GM19099 (cell line): ENCODE data around the gene CYBRD1.

Experiments used
- POLR2A ChIP-seq: IDR thresholded peaks from 3 replicates; pipeline ENCODE4 v1.6.1; 2011; ENCODE audit warnings: low read depth; ENCODE audit not compliant: insufficient read length; ENCODE audit errors: extremely low read depth

CYBRD1 gene

DNA sequence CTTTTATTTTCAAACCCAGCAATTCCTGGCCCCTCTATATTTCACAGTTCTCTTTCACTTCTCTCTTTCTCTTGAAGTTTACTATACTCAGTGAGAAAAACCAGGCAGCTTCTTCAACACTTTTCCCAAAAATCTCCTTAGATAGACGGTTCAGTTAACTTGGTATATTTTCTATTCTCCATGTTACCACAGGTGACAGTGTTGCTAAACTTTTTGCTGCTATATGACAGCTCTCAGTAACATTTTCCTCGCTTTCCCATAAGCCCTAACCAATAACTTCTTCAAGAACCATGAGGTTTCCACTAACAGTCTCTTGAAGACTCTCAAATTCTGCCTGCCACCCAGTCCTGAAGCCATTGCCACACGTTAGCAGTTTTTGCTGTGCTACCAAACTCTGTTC lies 45.8 kb downstream of the CYBRD1 start:
- no peak for TF ChIP-seq POLR2A

DNA sequence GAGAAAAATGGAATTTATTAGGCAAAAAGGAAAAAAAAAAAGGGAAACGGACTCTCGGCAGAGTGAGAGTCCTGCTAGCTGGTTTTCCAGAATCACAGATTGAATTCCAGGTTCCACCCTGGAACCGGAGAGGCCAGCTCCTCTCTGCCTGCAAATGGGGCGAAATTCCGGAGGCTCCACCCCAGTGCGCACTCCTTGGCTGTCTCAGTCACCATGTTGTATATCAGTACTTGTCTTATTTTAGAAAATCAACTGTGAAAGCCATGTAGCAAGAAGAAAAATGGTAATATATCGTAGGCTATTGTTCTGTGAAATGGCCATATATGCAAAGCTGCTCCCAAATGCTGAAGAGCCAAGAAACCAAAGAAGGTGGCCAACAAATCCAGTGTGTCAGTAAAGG lies 49.4 kb downstream of the CYBRD1 start:
- no peak for TF ChIP-seq POLR2A

GRCh38 chr2:171574149-171574795 lies 52.0 kb downstream of the CYBRD1 start:
- TF ChIP-seq POLR2A: no peak

DNA sequence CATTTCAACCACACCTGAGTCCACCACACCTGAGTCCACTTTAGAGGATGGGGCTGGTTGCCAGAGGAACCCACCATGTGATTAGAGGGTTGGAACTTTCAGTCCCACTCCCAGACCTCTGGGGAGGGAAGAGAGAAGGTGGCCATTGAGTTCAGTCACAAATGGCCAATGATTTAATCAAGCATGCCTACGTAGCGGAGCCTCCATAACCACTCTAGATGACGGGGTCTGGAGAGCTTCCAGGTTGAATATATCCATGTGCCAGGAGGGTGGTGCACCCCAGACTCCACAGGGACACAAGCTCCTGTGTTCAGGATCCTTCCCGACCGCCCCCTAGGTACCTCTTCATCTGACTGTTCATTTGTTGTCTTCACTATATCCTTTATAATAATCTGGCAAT lies 53.3 kb downstream of the CYBRD1 start:
- no peak for TF ChIP-seq POLR2A

GRCh38 chr2:171578127-171578803 lies 56.0 kb downstream of the CYBRD1 start:
- TF ChIP-seq POLR2A: no peak

- TF ChIP-seq POLR2A: no peak
Measured at GRCh38 chr2:171579481-171579880, 57.2 kb downstream of the CYBRD1 start.

DNA sequence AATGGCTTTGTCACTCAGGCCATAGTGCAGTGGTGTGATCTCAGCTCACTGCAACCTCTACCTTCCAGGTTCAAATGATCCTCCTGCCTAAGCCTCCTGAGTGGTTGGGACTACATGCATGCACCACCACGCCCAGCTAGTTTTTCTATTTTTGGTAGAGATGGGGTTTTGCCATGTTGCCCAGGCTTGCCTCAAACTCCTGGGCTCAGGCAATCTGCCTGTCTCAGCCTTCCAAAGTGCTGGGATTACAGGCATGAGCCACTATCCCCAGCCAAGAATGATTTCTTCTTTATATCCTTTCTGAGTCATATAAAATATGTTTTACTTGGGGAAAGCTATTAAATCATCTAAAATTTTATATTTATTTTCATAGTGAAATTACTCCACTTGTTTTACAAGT lies 61.3 kb downstream of the CYBRD1 start:
- TF ChIP-seq POLR2A: no peak

DNA sequence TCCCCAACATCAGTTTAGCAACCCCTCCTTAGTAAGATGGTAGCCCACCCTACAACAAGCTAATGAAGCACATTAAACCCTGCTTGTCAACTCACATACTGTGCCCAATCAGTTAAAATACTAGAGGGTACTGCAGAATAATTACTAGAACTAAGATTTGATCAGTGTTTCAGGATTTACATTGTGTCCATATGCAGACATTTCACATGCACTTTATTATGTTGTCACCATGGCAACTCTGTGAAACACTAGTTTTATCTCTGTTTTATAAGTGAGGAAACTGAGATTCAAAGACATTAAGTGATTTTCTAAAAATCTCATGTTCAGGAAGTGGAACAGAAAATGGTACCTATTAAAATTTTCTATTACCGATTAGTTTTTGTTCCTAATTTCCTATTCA lies 61.7 kb downstream of the CYBRD1 start:
- no peak for TF ChIP-seq POLR2A

- TF ChIP-seq POLR2A: no peak
Measured at GRCh38 chr2:171587132-171587531, 64.9 kb downstream of the CYBRD1 start.

DNA sequence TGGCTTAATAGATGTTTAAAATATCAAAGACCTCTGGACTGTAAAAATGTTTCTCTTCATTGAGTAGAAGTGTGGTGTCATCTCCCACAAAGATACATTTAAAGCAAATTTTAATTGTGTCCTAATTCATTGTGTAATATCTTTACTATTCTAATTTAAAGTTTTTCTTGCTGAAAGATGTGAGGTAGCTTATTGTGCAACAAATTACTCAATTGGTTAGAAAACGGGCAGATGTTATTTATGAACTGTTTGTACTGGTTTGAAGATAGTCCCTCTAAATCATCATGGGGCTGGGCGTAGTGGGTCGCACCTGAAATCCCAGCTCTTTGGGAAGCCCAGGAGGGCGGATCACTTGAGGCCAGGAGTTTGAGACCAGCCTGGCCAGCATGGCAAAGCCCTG lies 65.3 kb downstream of the CYBRD1 start:
- TF ChIP-seq POLR2A: no peak

DNA sequence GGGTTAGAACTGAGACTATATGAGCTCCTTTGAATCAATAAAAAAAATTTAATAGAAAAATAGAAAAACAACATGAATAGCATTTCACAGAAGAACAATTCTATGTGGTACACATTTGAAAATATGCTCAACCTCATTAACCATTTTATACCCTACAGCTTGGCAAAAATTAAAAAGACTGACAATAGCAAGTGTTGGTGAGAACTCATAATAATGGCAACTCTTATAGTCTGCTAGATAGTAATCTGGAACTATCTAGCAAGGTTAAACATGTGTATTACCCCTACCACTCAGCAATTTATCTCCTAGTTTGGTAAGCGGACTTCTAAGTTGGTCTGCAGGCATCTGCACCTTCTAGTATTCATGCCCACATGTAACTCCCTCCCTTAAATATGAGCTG lies 67.8 kb downstream of the CYBRD1 start:
- TF ChIP-seq POLR2A: no peak

GRCh38 chr2:171592036-171592555 lies 69.8 kb downstream of the CYBRD1 start:
- no peak for TF ChIP-seq POLR2A

DNA sequence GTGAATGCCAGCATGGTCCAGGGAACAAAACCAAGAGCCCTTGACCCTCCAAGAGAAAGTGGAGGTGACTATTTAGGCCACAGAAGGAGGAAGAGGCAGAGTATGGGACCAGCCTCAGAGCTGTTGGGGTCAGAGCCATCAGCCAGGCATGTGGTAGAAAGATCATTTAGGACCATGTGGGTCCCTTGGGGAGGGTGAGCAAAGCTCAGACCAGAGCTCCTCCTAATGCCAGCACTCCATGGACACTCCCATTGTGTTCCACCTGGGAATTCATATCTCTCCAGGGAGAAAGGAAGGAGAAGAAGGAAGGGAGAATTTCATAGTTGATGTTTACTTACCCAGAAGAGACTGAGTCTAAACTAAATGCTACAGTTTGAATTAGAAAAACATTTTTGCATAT lies 73.2 kb downstream of the CYBRD1 start:
- TF ChIP-seq POLR2A: no peak

DNA sequence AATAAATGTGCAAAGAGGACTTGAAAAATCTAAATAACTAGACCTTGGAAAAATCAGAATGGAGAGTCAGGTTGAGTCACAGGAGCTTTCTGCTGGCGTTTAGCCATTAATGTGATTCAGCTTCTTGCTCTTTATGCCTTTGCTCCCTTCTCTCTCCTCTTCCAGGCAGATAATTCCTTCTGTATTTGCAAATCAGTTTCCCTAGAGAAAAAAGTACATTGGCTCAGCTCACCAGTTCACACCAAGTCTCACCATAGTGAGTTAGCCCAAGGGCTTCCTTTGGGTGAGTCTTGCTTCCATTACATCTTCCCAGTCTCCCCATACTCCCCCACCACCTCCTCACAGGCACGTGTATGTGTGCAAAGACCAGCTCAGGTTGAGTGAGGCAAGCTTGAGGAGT lies 73.6 kb downstream of the CYBRD1 start:
- TF ChIP-seq POLR2A: no peak

- no peak for TF ChIP-seq POLR2A
Measured at GRCh38 chr2:171598713-171599319, 76.5 kb downstream of the CYBRD1 start.

DNA sequence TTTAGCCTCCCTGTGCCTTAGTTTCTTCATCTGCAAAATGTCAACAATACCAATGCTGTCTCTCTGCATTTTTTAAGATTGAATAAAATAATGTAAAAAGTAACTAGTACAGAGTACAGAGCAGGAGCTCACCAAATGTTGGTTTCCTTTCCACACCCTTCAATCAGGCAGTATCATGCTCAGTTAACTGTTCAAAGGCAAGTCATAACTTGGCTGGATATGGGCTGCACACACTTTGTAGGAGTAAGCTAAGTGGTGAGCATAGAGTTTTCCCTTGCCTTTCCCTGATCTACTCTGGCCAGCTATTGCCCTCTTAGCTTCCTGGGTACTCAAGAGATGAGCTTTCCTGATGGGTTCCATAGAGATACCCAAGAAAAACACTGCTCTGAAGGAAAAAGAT lies 77.9 kb downstream of the CYBRD1 start:
- no peak for TF ChIP-seq POLR2A

DNA sequence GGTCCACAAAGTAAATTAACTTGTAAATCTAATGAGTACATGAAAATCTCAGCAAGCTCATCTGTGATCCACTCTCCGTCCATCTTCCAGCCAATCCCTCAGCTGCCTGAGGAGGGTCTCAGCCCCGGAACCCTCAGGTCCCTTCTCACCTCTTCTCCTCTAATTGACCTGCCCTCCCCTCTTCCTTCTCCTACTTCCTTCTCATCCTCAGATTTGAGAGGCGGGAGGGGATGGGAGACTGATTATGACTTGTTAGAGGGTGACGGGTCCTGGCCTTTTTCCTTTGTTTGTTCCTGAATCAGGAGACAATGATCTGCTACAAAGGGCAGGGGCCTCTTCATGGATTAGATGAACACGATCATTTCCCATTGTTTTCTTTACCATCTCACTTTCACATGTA lies 80.1 kb downstream of the CYBRD1 start:
- TF ChIP-seq POLR2A: no peak
